Hepatocyte (in vitro differentiated cells): ENCODE results near the gene GIMAP7. TPM values are rescaled to one million over a fixed set of nuclear protein-coding genes. Genes with fewer than 3 reads are reported as not detected.

Experiments used
- DNase-seq: peaks from one replicate; pipeline ENCODE4 v3.0.0-alpha.2; 2016; ENCODE audit warnings: low spot score
- H2AFZ ChIP-seq: fragments of 200-600 bp; sonication (generic); 2 replicates; pipeline ENCODE4 v1.6.0; 2016; ENCODE audit warnings: antibody characterized with exemption, mild to moderate bottlenecking
- H3K27ac ChIP-seq: fragments of 200-600 bp; sonication (generic); 2 replicates; pipeline ENCODE4 v1.5.1; 2016; ENCODE audit warnings: mild to moderate bottlenecking
- H3K27me3 ChIP-seq: fragments of 200-600 bp; sonication (generic); 2 replicates; pipeline ENCODE4 v1.6.1; 2016
- H3K36me3 ChIP-seq: fragments of 200-600 bp; sonication (generic); replicated peaks from 2 replicates; pipeline ENCODE4 v1.5.1; 2016; ENCODE audit warnings: low read depth; ENCODE audit not compliant: insufficient read depth
- H3K4me1 ChIP-seq: fragments of 200-600 bp; sonication (generic); 2 replicates; pipeline ENCODE4 v1.5.1; 2016; ENCODE audit warnings: mild to moderate bottlenecking, moderate library complexity; ENCODE audit not compliant: insufficient read depth
- H3K4me2 ChIP-seq: fragments of 200-600 bp; sonication (generic); 2 replicates; pipeline ENCODE4 v1.6.0; 2016
- H3K4me3 ChIP-seq: fragments of 200-600 bp; sonication (generic); 2 replicates; pipeline ENCODE4 v1.5.1; 2016; ENCODE audit warnings: mild to moderate bottlenecking
- H3K79me2 ChIP-seq: fragments of 200-600 bp; sonication (generic); 2 replicates; pipeline ENCODE4 v1.6.0; 2017; ENCODE audit warnings: mild to moderate bottlenecking
- H3K9me2 ChIP-seq: fragments of 200-600 bp; sonication (generic); replicated peaks from 2 replicates; pipeline ENCODE4 v1.6.0; 2017; ENCODE audit warnings: mild to moderate bottlenecking; ENCODE audit not compliant: insufficient read depth
- H3K9me3 ChIP-seq: fragments of 200-600 bp; sonication (generic); 2 replicates; pipeline ENCODE4 v1.5.1; 2016; ENCODE audit warnings: low read depth, mild to moderate bottlenecking
- H4K20me1 ChIP-seq: fragments of 200-600 bp; sonication (generic); 2 replicates; pipeline ENCODE4 v1.6.0; 2016; ENCODE audit warnings: mild to moderate bottlenecking; ENCODE audit not compliant: insufficient read depth, poor library complexity, severe bottlenecking
- EZH2 ChIP-seq: fragments of 200-600 bp; sonication (generic); IDR thresholded peaks from 2 replicates; pipeline ENCODE4 v1.6.1; 2016; ENCODE audit warnings: antibody characterized with exemption, mild to moderate bottlenecking, borderline replicate concordance
- EZH2phosphoT487 ChIP-seq: fragments of 200-600 bp; sonication (generic); IDR thresholded peaks from one replicate; pipeline ENCODE4 v1.6.1; 2018; ENCODE audit warnings: antibody characterized with exemption, mild to moderate bottlenecking, low read depth, moderate library complexity; ENCODE audit not compliant: unreplicated experiment, severe bottlenecking
- WGBS: methylation state at CpG from one replicate; pipeline ENCODE4 v1.1.6; 2016; ENCODE audit warnings: low lambda C conversion rate; ENCODE audit errors: missing lambda C conversion rate; 5-methylcytosine and 5-hydroxymethylcytosine counted together
- polyA plus RNA-seq: library from polyadenylated mRNA; unstranded; fragments of >200 nt; fragmentation: Nextera tagmentation; extraction: Ambion mirVana; gene quantifications from 2 replicates; pipeline ENCODE4 v1.2.1, GENCODE V29; 2016
- total RNA-seq: library from RNA; depleted of rRNA; stranded (reverse); fragments of >200 nt; gene quantifications from 2 replicates; pipeline ENCODE4 v1.2.3, GENCODE V29; 2014
- TF ChIP-seq, protein P1 (sequence below): fragments of 200-600 bp; sonication (generic); IDR thresholded peaks from 2 replicates; pipeline ENCODE4 v1.5.1; 2016; ENCODE audit warnings: antibody characterized with exemption, mild to moderate bottlenecking; ENCODE audit not compliant: poor library complexity

The GIMAP7 gene
- total and polyA plus RNA-seq, 2 experiments from 2014 or later, result 0.19 to 0.33 TPM

DNA sequence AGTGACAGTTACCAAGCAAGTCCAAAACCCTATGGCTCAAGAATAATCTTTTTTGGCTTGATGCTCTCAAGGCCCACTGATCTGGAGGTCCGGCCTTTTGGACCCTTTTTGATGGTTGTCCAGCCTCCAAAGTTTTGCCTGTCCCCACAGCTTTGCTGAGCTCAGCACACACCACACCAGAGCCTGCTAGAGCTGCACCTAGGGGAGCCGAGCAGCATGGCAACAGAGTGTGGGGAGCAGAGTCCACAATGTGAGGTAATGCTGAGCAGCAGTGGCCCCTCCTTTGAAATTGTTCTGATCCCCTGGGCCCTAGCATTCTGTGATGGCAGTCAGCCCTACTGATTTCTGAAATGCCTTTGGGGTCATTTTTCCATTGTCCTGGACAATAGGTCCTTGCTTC, 9.3 kb downstream of the GIMAP7 start:
- 29% methylated on average over 2 of the region's 2 CpGs for WGBS
- Histone ChIP-seq H3K4me2 (no peak overlapping the region), H3K4me3 (no peak overlapping the region), H3K9me2 (no peaks in the 10 kb centered on the region), H3K79me2 (no peaks in the 10 kb centered on the region), H3K9me3 (no peaks in the 10 kb centered on the region), H3K27me3 (no peaks in the 10 kb centered on the region), H3K27ac (no peak overlapping the region), H3K36me3 (no peaks in the 10 kb centered on the region), H3K4me1 (no peaks in the 10 kb centered on the region), H4K20me1 (no peaks in the 10 kb centered on the region), H2AFZ (no peak overlapping the region)
- TF ChIP-seq, protein P1, sequence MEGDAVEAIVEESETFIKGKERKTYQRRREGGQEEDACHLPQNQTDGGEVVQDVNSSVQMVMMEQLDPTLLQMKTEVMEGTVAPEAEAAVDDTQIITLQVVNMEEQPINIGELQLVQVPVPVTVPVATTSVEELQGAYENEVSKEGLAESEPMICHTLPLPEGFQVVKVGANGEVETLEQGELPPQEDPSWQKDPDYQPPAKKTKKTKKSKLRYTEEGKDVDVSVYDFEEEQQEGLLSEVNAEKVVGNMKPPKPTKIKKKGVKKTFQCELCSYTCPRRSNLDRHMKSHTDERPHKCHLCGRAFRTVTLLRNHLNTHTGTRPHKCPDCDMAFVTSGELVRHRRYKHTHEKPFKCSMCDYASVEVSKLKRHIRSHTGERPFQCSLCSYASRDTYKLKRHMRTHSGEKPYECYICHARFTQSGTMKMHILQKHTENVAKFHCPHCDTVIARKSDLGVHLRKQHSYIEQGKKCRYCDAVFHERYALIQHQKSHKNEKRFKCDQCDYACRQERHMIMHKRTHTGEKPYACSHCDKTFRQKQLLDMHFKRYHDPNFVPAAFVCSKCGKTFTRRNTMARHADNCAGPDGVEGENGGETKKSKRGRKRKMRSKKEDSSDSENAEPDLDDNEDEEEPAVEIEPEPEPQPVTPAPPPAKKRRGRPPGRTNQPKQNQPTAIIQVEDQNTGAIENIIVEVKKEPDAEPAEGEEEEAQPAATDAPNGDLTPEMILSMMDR, result no peak
- TF ChIP-seq EZH2 (no peak), EZH2phosphoT487 (no peak)
- no peak for DNase-seq

DNA sequence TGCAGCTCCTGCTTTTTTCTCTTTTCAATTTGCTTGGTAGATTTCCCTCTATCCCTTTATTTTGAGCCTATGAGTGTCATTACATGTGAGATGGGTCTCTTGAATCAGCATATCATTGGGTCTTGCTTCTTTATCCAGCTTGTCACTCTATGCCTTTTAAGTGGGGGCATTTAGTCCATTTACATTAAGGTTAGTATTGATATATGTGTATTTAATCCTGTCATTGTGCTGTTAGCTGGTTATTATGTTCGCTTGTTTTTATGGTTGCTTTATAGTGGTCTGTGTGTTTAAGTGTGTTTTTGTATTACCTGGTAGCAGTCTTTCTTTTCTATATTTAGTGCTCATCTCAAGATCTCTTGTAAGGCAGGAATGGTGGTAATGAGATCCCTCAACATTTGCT, 17.0 kb downstream of the GIMAP7 start:
- Histone ChIP-seq H3K4me2 (no peak overlapping the region), H3K27me3 (no peaks in the 10 kb centered on the region)
- WGBS, result 90% methylated on average over 1 of the region's 1 CpG

DNA sequence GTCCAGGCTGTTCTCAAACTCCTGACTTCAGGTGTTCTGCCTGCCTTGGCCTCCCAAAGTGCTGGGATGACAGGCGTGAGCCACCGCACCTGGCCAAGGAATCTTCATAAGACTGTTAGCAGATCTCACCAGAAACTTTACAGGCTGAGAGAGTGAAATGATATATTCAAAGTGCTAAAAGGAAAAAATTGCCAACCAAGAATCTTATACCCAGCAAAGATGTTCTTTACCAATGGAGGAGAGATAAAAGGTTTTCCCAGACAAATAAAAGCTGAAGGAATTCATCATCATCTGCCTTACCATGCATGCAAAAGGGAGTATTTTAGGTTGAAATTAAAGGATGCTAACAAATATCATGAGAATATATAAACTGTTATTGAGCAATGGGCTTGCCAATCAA, 23.6 kb downstream of the GIMAP7 start:
- no peaks in the 10 kb centered on the region for H3K9me3 ChIP-seq
- no peak overlapping the region for H3K4me3 ChIP-seq
- H3K36me3 ChIP-seq, result no peaks in the 10 kb centered on the region
- no peaks in the 10 kb centered on the region for H4K20me1 ChIP-seq
- H3K4me2 ChIP-seq, result no peak overlapping the region
- TF ChIP-seq EZH2phosphoT487, result no peak
- no peak for TF ChIP-seq EZH2
- TF ChIP-seq, protein P1, result no peak
- H3K9me2 ChIP-seq, result no peaks in the 10 kb centered on the region
- H3K4me1 ChIP-seq, result no peaks in the 10 kb centered on the region
- DNase-seq, result no peak
- H3K27me3 ChIP-seq, result no peaks in the 10 kb centered on the region
- WGBS, result 86% methylated on average over 2 of the region's 2 CpGs
- H3K27ac ChIP-seq, result no peak overlapping the region
- H2AFZ ChIP-seq, result no peak overlapping the region
- H3K79me2 ChIP-seq, result no peaks in the 10 kb centered on the region

More for the DNA sequence above, 17.0 kb downstream of the GIMAP7 start:
- H3K36me3 ChIP-seq, result no peaks in the 10 kb centered on the region
- no peaks in the 10 kb centered on the region for H3K9me2 ChIP-seq
- TF ChIP-seq, protein P1, result no peak
- TF ChIP-seq EZH2phosphoT487 (no peak), EZH2 (no peak)
- no peak overlapping the region for H3K4me3 ChIP-seq
- no peaks in the 10 kb centered on the region for H3K4me1 ChIP-seq
- no peak overlapping the region for H3K27ac ChIP-seq
- H2AFZ ChIP-seq, result no peak overlapping the region
- no peaks in the 10 kb centered on the region for H4K20me1 ChIP-seq
- H3K9me3 ChIP-seq, result no peaks in the 10 kb centered on the region
- DNase-seq, result no peak
- H3K79me2 ChIP-seq, result no peaks in the 10 kb centered on the region

GRCh38 chr7:150553163-150553562, 38.5 kb downstream of the GIMAP7 start:
- Histone ChIP-seq H3K9me3 (no peaks in the 10 kb centered on the region), H2AFZ (no peak overlapping the region), H3K9me2 (no peaks in the 10 kb centered on the region), H3K4me1 (no peaks in the 10 kb centered on the region), H4K20me1 (no peaks in the 10 kb centered on the region), H3K4me2 (no peak overlapping the region), H3K27me3 (no peaks in the 10 kb centered on the region), H3K4me3 (no peak overlapping the region), H3K27ac (no peak overlapping the region), H3K79me2 (no peaks in the 10 kb centered on the region), H3K36me3 (no peaks in the 10 kb centered on the region)
- no peak for DNase-seq
- no peak for TF ChIP-seq EZH2
- TF ChIP-seq, protein P1, result no peak
- TF ChIP-seq EZH2phosphoT487, result no peak
